GM12878 (cell line): Measurements from ENCODE around the gene WFDC12. TPM values are rescaled to one million over a fixed set of nuclear protein-coding genes. Genes with fewer than 3 reads are reported as not detected.

Experiments used
- IRF4 ChIP-seq: IDR thresholded peaks from 2 replicates; pipeline ENCODE4 v1.6.1; 2011; ENCODE audit warnings: low read depth, low read length
- JUND ChIP-seq: IDR thresholded peaks from 2 replicates; pipeline ENCODE4 v1.6.1; 2012; ENCODE audit warnings: low read depth, mild to moderate bottlenecking, low read length, improper control_type of control experiment, moderate library complexity
- PAX5 ChIP-seq: IDR thresholded peaks from 2 replicates; pipeline ENCODE4 v1.6.1; 2011; ENCODE audit warnings: low read depth, low read length, borderline replicate concordance
- RAD21 ChIP-seq: IDR thresholded peaks from 2 replicates; pipeline ENCODE4 v1.6.1; 2011; ENCODE audit warnings: mild to moderate bottlenecking, low read depth, low read length, moderate library complexity; ENCODE audit not compliant: insufficient read depth
- STAT3 ChIP-seq: IDR thresholded peaks from 2 replicates; pipeline ENCODE4 v1.6.1; 2011; ENCODE audit warnings: low read depth, low read length, improper control_type of control experiment
- ZSCAN29 ChIP-seq: fragments of 450-650 bp; IDR thresholded peaks from 2 replicates; pipeline ENCODE4 v1.6.1; 2017; ENCODE audit warnings: mild to moderate bottlenecking, moderate library complexity
- polyA plus RNA-seq, 11 experiments: library from polyadenylated mRNA; depleted of rRNA in 4 of 11; unstranded in 6 of 11; stranded (reverse) in 5 of 11; fragments of >200 nt; fragmentation: Nextera tagmentation in 4 of 11; fragmentation: Illumina TruSeq in 1 of 11; extraction: Ambion mirVana in 4 of 11; extraction: Trizol in 1 of 11; gene quantifications; 1 replicate in 1 of 11; 2 replicates in 10 of 11; pipeline versions ENCODE4 v1.2.1 to v1.2.3, GENCODE V29; 2011 to 2016; ENCODE audit warnings: inconsistent platforms in 2 of 11, missing spikeins in 2 of 11, low read depth in 1 of 11
- total RNA-seq, 4 experiments: library from RNA; depleted of rRNA in 3 of 4; stranded (reverse); fragments of >200 nt in 3 of 4; fragmentation: Illumina TruSeq in 1 of 4; extraction: Trizol in 1 of 4; gene quantifications; 2 replicates each; pipeline versions ENCODE4 v1.2.1 to v1.2.3, GENCODE V29; 2013 to 2021
- TF ChIP-seq, protein P1 (sequence below): fragments of 450-650 bp; IDR thresholded peaks from 2 replicates; pipeline ENCODE4 v1.6.1; 2018; ENCODE audit warnings: borderline replicate concordance, mild to moderate bottlenecking; ENCODE audit not compliant: partially characterized antibody
- TF ChIP-seq, protein P2 (sequence below): fragments of 150-350 bp; IDR thresholded peaks from 2 replicates; pipeline ENCODE4 v1.6.1; 2014; ENCODE audit warnings: mild to moderate bottlenecking, low read depth, low read length
- TF ChIP-seq, protein P3 (sequence below): fragments of 450-650 bp; formaldehyde crosslinking; IDR thresholded peaks from 2 replicates; pipeline ENCODE4 v1.5.0; 2022; ENCODE audit warnings: mild to moderate bottlenecking, missing genetic modification characterization
- TF ChIP-seq, protein P4 (sequence below): IDR thresholded peaks from 2 replicates; pipeline ENCODE4 v1.6.1; 2011; ENCODE audit warnings: mild to moderate bottlenecking, low read depth, low read length, moderate library complexity; ENCODE audit not compliant: insufficient replicate concordance

WFDC12 gene
- total and polyA plus RNA-seq, 10 of the 15 experiments (the other 5 are each of a cell fraction or from before 2014, with no cell fraction given), result not detected

DNA sequence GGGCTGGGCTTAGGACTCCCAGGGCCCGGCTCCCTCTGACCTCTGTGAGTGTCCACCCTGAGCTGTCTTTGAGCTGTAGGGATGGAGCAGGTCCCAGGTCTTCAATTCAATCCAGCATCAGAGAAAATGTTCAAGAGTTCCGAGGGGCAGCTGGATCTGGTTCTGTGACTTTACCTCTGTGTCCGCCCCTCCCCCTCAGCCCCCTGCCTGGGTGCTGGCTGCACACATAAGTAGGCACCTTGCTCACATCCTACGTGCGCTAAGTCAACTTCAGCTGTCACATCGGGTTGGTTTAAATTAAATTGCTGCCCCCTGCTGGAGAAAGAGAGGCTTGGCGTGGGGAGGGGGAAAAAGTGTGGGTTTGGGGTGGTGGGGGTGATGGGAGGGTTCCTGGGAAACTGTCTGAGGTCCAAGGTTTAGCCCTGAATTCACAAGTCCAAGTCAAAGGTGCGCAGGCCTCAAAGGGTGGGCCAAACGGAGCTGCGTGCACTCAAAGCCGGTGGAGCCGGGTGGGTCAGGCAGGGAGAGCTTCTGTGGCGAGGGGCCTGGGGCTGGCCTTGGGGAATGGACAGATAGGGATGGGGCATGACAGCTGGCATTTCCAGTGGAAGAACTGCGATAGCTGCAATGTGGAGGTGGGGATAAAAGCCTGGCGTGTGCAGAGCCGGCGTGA lies 12.3 kb downstream of the WFDC12 start (continued):
- TF ChIP-seq, protein P1, sequence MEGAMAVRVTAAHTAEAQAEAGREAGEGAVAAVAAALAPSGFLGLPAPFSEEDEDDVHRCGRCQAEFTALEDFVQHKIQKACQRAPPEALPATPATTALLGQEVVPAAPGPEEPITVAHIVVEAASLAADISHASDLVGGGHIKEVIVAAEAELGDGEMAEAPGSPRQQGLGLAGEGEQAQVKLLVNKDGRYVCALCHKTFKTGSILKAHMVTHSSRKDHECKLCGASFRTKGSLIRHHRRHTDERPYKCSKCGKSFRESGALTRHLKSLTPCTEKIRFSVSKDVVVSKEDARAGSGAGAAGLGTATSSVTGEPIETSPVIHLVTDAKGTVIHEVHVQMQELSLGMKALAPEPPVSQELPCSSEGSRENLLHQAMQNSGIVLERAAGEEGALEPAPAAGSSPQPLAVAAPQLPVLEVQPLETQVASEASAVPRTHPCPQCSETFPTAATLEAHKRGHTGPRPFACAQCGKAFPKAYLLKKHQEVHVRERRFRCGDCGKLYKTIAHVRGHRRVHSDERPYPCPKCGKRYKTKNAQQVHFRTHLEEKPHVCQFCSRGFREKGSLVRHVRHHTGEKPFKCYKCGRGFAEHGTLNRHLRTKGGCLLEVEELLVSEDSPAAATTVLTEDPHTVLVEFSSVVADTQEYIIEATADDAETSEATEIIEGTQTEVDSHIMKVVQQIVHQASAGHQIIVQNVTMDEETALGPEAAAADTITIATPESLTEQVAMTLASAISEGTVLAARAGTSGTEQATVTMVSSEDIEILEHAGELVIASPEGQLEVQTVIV, result no peak
- TF ChIP-seq, protein P2, sequence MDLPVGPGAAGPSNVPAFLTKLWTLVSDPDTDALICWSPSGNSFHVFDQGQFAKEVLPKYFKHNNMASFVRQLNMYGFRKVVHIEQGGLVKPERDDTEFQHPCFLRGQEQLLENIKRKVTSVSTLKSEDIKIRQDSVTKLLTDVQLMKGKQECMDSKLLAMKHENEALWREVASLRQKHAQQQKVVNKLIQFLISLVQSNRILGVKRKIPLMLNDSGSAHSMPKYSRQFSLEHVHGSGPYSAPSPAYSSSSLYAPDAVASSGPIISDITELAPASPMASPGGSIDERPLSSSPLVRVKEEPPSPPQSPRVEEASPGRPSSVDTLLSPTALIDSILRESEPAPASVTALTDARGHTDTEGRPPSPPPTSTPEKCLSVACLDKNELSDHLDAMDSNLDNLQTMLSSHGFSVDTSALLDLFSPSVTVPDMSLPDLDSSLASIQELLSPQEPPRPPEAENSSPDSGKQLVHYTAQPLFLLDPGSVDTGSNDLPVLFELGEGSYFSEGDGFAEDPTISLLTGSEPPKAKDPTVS, result no peak
- TF ChIP-seq, protein P3, sequence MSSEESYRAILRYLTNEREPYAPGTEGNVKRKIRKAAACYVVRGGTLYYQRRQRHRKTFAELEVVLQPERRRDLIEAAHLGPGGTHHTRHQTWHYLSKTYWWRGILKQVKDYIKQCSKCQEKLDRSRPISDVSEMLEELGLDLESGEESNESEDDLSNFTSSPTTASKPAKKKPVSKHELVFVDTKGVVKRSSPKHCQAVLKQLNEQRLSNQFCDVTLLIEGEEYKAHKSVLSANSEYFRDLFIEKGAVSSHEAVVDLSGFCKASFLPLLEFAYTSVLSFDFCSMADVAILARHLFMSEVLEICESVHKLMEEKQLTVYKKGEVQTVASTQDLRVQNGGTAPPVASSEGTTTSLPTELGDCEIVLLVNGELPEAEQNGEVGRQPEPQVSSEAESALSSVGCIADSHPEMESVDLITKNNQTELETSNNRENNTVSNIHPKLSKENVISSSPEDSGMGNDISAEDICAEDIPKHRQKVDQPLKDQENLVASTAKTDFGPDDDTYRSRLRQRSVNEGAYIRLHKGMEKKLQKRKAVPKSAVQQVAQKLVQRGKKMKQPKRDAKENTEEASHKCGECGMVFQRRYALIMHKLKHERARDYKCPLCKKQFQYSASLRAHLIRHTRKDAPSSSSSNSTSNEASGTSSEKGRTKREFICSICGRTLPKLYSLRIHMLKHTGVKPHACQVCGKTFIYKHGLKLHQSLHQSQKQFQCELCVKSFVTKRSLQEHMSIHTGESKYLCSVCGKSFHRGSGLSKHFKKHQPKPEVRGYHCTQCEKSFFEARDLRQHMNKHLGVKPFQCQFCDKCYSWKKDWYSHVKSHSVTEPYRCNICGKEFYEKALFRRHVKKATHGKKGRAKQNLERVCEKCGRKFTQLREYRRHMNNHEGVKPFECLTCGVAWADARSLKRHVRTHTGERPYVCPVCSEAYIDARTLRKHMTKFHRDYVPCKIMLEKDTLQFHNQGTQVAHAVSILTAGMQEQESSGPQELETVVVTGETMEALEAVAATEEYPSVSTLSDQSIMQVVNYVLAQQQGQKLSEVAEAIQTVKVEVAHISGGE (CRISPR knock-in tag), result no peak
- TF ChIP-seq IRF4 (no peak), ZSCAN29 (no peak), PAX5 (no peak), RAD21 (peak; percentile 27), JUND (no peak), STAT3 (no peak)
- TF ChIP-seq, protein P4, sequence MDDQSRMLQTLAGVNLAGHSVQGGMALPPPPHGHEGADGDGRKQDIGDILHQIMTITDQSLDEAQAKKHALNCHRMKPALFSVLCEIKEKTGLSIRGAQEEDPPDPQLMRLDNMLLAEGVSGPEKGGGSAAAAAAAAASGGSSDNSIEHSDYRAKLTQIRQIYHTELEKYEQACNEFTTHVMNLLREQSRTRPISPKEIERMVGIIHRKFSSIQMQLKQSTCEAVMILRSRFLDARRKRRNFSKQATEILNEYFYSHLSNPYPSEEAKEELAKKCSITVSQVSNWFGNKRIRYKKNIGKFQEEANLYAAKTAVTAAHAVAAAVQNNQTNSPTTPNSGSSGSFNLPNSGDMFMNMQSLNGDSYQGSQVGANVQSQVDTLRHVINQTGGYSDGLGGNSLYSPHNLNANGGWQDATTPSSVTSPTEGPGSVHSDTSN, result no peak
- TF ChIP-seq, all 136 proteins: peak for 3
